Prostate gland (tissue), 2 donors: ENCODE data around the gene EYA4. TPM values are rescaled to one million over a fixed set of nuclear protein-coding genes. Genes with fewer than 3 reads are reported as not detected.

Experiments
- DNase-seq: peaks from one replicate; pipeline ENCODE4 v3.0.0-alpha.2; 2019; ENCODE audit warnings: low spot score
- H3K27ac ChIP-seq, 2 donors: fragments of 200-600 bp; sonication (generic); 2 replicates each; pipeline ENCODE4 v1.5.1; 2017 to 2019
- H3K27me3 ChIP-seq: fragments of 200-600 bp; sonication (generic); replicated peaks from 2 replicates; pipeline ENCODE4 v1.5.1; 2019; ENCODE audit not compliant: insufficient read depth
- H3K36me3 ChIP-seq, 2 donors: fragments of 200-600 bp; sonication (generic); 1 replicate in 1 of 2; 2 replicates in 1 of 2; pipeline versions ENCODE4 v1.5.1 to v1.8.1; 2017 to 2019
- H3K4me1 ChIP-seq: fragments of 200-600 bp; sonication (generic); replicated peaks from 2 replicates; pipeline ENCODE4 v1.5.1; 2019
- H3K4me3 ChIP-seq, 2 donors: fragments of 200-600 bp; sonication (generic); 2 replicates each; pipeline ENCODE4 v1.5.1; 2017 to 2019
- H3K9me3 ChIP-seq: fragments of 200-600 bp; sonication (generic); 2 replicates; pipeline ENCODE4 v1.5.1; 2017
- CTCF ChIP-seq, 4 experiments: fragments of 200-600 bp in 2 of 4; fragments of 450-650 bp in 2 of 4; sonication (generic) in 2 of 4; IDR thresholded peaks; 1 replicate in 3 of 4; 2 replicates in 1 of 4; pipeline ENCODE4 v1.5.1; 2016 to 2019; ENCODE audit warnings: antibody characterized with exemption in 4 of 4, mild to moderate bottlenecking in 2 of 4, moderate library complexity in 2 of 4
- POLR2A ChIP-seq: fragments of 450-650 bp; IDR thresholded peaks from one replicate; pipeline ENCODE4 v1.6.1; 2016; ENCODE audit warnings: antibody characterized with exemption, mild to moderate bottlenecking
- POLR2AphosphoS5 ChIP-seq: sonication (generic); formaldehyde crosslinking; IDR thresholded peaks from one replicate; pipeline ENCODE4 v1.6.1; 2017; ENCODE audit warnings: antibody characterized with exemption
- WGBS: methylation state at CpG from one replicate; pipeline ENCODE4 v1.1.5; 2018; 5-methylcytosine and 5-hydroxymethylcytosine counted together
- intact Hi-C: fragments of 100-400 bp; cut with DNase I; formaldehyde crosslinking; loops from one replicate; pipeline ENCODE4 v1.14.2; 2022
- total RNA-seq, 2 donors: library from RNA; depleted of rRNA; stranded (reverse); fragments of >200 nt; gene quantifications; one replicate each; pipeline ENCODE4 v1.1.0, GENCODE V29; 2016

EYA4 gene
- total RNA-seq, 2 donors from 2014 or later = 4.1 to 7.3 TPM

DNA sequence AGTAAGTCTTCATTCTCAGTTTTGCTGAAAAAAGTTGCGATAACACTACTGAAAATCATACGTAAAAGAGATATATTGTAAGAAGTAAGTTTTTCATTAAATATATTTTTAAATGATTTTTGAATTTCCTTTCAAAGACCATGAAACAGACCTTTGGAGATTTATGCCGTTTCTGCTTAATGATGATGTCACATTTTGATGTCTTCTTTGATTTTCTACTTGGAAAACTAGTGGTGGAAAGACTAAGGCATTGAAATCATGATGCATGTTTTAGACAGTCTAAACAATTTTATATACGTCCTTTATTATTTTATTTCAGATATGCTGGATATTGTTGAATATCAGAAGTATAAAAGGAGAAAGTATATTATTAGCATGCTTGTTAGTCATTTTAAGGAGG lies 33.7 kb downstream of the EYA4 start:
- TF ChIP-seq CTCF (IDR thresholded peaks at IDR 0.05) (no peak), POLR2AphosphoS5 (no peak), POLR2A (no peak)
- intact Hi-C loops = no loop called here
- WGBS = 92% methylated on average over 4 of the region's 4 CpGs

DNA sequence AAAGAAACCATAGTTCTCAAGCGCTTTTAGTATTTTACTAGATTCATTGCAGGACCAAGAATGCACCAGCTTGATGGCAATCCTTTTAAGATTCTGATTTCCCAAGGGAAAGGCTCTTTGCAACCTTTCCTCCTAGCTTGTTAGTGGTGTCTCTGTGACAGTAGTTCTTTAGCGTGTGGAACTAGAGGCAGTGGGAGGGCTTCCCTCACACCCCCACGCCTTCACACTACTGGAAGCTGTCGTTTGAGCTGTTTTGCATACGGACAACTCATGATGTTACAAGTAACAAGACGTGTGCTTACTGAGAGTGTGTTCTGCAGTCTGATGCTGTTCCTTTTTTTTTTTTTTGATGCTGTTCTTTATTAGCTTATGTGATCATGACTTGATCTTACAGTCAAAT lies 34.1 kb downstream of the EYA4 start:
- Histone ChIP-seq H3K9me3 (no peaks in the 10 kb centered on the region), H3K36me3 (no peaks in the 10 kb centered on the region), H3K4me1 (no peaks in the 10 kb centered on the region), H3K4me3 (no peak overlapping the region), H3K27ac (no peak overlapping the region), H3K27me3 (no peaks in the 10 kb centered on the region)
- WGBS = 60% methylated on average over 6 of the region's 6 CpGs
- intact Hi-C loops = no loop called here
- TF ChIP-seq POLR2A (no peak), POLR2AphosphoS5 (no peak), CTCF (IDR thresholded peaks at IDR 0.05) (no peak)
- no peak for DNase-seq

More for the DNA sequence above, 33.7 kb downstream of the EYA4 start:
- H3K27ac ChIP-seq = no peak overlapping the region
- H3K4me1 ChIP-seq = no peaks in the 10 kb centered on the region
- no peaks in the 10 kb centered on the region for H3K36me3 ChIP-seq
- H3K4me3 ChIP-seq = no peak overlapping the region
- no peak for DNase-seq
- H3K27me3 ChIP-seq = no peaks in the 10 kb centered on the region
- no peaks in the 10 kb centered on the region for H3K9me3 ChIP-seq

DNA sequence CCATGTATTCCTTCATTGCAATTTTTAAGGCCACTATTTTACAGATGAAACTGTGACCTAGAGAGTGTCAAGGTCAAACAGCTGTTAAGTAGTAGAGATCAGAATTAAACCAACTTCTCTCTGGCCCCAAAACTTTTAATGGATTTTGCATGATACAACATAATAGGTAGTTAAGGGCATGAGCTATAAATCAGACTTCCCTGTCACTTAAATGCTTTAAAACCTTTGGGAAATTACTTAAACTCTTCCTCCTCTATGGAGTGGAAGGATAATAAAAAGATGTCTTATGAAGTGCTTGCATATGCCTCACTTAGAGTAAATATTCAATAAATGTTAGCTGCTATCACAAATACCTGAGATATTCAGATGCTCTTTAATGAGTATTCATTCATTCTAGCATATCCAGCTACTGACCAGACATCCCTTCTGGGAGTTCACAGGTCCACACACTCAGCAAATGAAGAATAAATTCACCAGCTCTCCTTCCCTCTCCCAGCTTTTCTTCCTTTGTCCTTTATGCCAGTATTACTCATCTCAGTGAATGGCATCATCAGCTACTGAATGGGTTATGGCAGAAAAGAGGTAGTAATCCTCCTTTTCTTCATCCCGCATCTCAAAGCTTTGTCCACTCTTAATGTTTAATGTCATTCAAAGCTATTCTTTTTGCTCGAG lies 36.2 kb downstream of the EYA4 start:
- intact Hi-C loops = no loop called here
- TF ChIP-seq CTCF (IDR thresholded peaks at IDR 0.05) (no peak), POLR2A (no peak), POLR2AphosphoS5 (no peak)
- H3K9me3 ChIP-seq = no peaks in the 10 kb centered on the region
- WGBS = 71% methylated on average over 2 of the region's 2 CpGs
- no peaks in the 10 kb centered on the region for H3K36me3 ChIP-seq
- no peaks in the 10 kb centered on the region for H3K4me1 ChIP-seq
- no peak for DNase-seq
- no peak overlapping the region for H3K4me3 ChIP-seq
- no peak overlapping the region for H3K27ac ChIP-seq
- H3K27me3 ChIP-seq = no peaks in the 10 kb centered on the region

DNA sequence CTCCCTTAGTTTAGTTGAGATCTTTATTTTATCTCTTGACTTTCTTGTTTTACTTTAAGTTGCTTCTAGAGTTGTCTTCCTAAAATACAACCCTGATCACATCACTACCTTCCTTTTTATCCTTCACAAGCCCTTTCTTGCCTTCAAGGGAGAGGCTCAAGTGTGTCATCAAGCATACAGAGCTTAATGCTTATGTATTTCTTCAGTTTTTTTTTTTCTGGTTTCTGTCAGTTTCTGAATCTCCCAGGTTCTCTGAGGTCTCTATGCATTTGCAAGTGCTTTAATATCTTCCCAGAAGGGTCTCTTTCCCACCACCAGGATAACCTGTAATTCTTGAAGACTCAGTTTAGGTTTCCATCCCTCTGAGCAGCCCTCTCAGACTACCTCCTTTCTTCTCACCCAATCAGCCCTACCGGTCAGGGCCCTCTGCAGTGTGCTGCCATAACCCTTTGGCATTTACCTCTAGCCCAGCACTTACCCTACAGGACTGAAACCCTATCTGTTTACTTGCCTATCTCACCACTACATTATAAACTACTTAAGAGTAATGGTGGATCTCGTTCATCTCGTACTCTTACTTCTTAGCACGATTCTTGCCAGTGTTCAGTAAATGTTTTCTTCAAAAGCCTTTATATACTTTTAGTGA lies 36.9 kb downstream of the EYA4 start:
- Histone ChIP-seq H3K27ac (no peak overlapping the region), H3K9me3 (no peaks in the 10 kb centered on the region), H3K27me3 (no peaks in the 10 kb centered on the region), H3K4me3 (no peak overlapping the region), H3K36me3 (no peaks in the 10 kb centered on the region), H3K4me1 (no peaks in the 10 kb centered on the region)
- 78% methylated on average over 4 of the region's 4 CpGs for WGBS
- TF ChIP-seq POLR2AphosphoS5 (no peak), POLR2A (no peak), CTCF (IDR thresholded peaks at IDR 0.05) (no peak)
- no peak for DNase-seq
- intact Hi-C loops = no loop called here

GRCh38 chr6:133286765-133287164 lies 45.6 kb downstream of the EYA4 start:
- Histone ChIP-seq H3K27me3 (no peaks in the 10 kb centered on the region), H3K4me1 (no peaks in the 10 kb centered on the region), H3K4me3 (no peak overlapping the region), H3K27ac (no peak overlapping the region), H3K9me3 (no peaks in the 10 kb centered on the region), H3K36me3 (no peaks in the 10 kb centered on the region)
- DNase-seq = no peak
- TF ChIP-seq POLR2AphosphoS5 (no peak), CTCF (IDR thresholded peaks at IDR 0.05) (no peak), POLR2A (no peak)
- intact Hi-C loops = no loop called here
- WGBS = 19% methylated on average over 1 of the region's 1 CpG
